ENCODE results near the gene PLAU. TPM values are rescaled to one million over a fixed set of nuclear protein-coding genes. Genes with fewer than 3 reads are reported as not detected.
"Not testable (repeated sequence)": the region's sequence is repeated elsewhere in the genome, so short reads cannot be mapped to it uniquely, and the experiment has no call there.

PLAU gene
- total and polyA plus RNA-seq, 7 donors = 3.8 to 18.2 (median 7.6) TPM

DNA sequence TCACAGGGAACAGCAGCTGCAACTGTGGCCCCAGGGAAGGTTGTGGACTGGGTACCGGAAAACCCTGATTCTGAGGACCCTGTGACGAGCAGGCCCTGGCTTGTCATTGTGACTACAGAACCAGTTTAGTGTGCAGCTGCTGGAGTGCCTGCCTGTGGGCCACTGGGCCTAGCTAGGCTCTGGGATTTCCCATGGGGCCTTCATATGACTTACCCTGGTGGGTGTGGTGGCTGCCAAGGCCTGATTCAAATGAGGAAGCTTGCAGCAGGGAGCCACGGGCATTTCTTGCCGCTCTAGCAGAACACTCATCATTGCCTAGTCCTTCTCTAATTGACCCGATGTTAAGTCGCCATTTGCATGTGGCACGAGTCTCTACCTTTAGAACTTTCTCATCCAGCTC is 21.9 kb upstream of the PLAU start:
- Histone ChIP-seq H3K36me3 (ENCODE audit: insufficient read depth in 1 of 2, low read depth in 1 of 2) (no peaks in the 10 kb centered on the region), H3K4me3 (no peak overlapping the region), H3K27me3 (ENCODE audit: insufficient read depth in 3 of 3, low read length in 2 of 3) (no peaks in the 10 kb centered on the region), H3K27ac (peak overlapping the region; percentile 96), H3K9me3 (no peaks in the 10 kb centered on the region), H3K4me1 (peaks cover 28% of the 10 kb centered on the region)
- intact Hi-C loops (cut with DNase I) = loop anchor here (5.0 kb wide), 3 partner anchors 68 to 193 kb away; no protein-coding TSS in a partner anchor
- peak; percentile 67 to 80 for DNase-seq
- TF ChIP-seq, protein P1, sequence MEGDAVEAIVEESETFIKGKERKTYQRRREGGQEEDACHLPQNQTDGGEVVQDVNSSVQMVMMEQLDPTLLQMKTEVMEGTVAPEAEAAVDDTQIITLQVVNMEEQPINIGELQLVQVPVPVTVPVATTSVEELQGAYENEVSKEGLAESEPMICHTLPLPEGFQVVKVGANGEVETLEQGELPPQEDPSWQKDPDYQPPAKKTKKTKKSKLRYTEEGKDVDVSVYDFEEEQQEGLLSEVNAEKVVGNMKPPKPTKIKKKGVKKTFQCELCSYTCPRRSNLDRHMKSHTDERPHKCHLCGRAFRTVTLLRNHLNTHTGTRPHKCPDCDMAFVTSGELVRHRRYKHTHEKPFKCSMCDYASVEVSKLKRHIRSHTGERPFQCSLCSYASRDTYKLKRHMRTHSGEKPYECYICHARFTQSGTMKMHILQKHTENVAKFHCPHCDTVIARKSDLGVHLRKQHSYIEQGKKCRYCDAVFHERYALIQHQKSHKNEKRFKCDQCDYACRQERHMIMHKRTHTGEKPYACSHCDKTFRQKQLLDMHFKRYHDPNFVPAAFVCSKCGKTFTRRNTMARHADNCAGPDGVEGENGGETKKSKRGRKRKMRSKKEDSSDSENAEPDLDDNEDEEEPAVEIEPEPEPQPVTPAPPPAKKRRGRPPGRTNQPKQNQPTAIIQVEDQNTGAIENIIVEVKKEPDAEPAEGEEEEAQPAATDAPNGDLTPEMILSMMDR (IDR thresholded peaks at IDR 0.05) = no peak
- WGBS, 3 donors = 41 to 52% (median 43%) methylated on average over 7 of the region's 7 CpGs
- ATAC-seq = peak; percentile 32 to 73 (median 48)

DNA sequence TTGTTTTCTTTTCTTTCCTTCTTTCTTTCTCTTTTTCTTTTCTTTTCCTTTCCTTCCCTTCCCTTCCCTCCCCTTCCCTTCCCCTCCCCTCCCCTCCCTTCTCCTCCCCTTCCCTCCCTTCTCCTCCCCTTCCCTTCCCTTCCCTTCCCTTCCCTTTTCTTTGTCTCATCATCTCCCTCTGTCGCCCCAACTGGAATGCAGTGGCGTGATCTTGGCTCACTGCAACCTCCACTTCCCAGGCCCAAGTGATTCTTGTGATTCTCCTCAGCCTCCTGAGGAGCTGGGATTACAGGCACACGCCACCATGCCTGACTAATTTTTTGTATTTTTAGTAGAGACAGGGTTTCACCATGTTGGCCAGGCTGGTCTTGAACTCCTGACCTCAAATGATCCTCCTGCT is 21.5 kb upstream of the PLAU start:
- not testable (repeated sequence) for ATAC-seq; H3K4me3 ChIP-seq; DNase-seq; H3K9me3 ChIP-seq; H3K36me3 ChIP-seq (ENCODE audit: insufficient read depth in 1 of 2, low read depth in 1 of 2); H3K27me3 ChIP-seq (ENCODE audit: insufficient read depth in 3 of 3, low read length in 2 of 3)
- intact Hi-C loops (cut with DNase I) = loop anchor here (5.0 kb wide), 3 partner anchors 68 to 193 kb away; no protein-coding TSS in a partner anchor
- H3K4me1 ChIP-seq = peaks cover 28% of the 10 kb centered on the region
- H3K27ac ChIP-seq = peak overlapping the region; percentile 96
- 64 to 93% (median 70%) methylated on average over 1 to 3 of the region's 3 CpGs for WGBS, 3 donors

DNA sequence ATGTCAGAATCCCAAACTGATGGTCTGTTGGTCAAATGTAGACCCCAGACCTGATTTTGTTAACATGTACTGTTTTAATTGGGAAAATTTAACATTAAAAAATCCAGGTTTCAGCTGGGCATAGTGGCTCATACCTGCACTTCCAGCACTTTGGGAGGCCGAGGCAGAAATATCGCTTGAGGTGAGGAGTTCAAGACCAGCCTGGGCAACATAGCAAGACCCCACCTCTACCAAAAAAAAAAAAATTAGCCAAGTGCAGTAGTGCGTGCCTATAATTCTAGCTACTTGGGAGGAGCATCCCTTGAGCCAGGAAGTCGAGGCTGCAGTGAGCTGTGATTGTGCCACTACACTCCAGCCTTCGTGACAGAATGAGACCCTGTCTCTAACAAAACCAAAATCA is 20.7 kb upstream of the PLAU start:
- H3K27me3 ChIP-seq (ENCODE audit: insufficient read depth in 3 of 3, low read length in 2 of 3) = no peaks in the 10 kb centered on the region
- intact Hi-C loops (cut with DNase I) = no loop called here
- no peaks in the 10 kb centered on the region for H3K9me3 ChIP-seq
- TF ChIP-seq, protein P1 (IDR thresholded peaks at IDR 0.05) = no peak
- no peaks in the 10 kb centered on the region for H3K36me3 ChIP-seq (ENCODE audit: insufficient read depth in 1 of 2, low read depth in 1 of 2)
- WGBS, 3 donors = 96 to 98% (median 97%) methylated on average over 5 of the region's 5 CpGs
- no peak for ATAC-seq
- no peak overlapping the region for H3K27ac ChIP-seq
- H3K4me3 ChIP-seq = no peak overlapping the region
- DNase-seq = no peak
- peaks cover 28% of the 10 kb centered on the region for H3K4me1 ChIP-seq

DNA sequence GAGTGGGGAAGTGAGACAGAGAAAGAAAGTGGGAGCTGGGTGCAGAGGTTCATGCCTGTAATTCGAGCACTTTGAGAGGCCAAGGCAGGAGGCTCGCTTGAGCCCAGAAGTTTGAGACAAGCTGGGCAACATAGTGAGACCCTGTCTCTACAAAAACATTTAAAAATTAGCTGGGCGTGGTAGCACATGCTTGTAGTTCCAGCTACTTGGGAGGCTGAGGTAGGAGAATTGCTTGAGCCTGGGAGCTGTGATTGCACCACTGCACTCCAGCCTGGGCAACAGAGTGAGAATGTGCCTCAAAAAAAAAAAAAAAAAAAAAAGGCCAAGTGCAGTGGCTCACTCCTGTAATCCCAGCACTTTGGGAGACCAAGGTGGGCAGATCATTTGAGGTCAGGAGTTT is 20.1 kb upstream of the PLAU start:
- H3K4me3 ChIP-seq; H3K27ac ChIP-seq; intact Hi-C loops (cut with DNase I); H3K36me3 ChIP-seq (ENCODE audit: insufficient read depth in 1 of 2, low read depth in 1 of 2); ATAC-seq; H3K27me3 ChIP-seq (ENCODE audit: insufficient read depth in 3 of 3, low read length in 2 of 3); DNase-seq; H3K9me3 ChIP-seq: not testable (repeated sequence)
- H3K4me1 ChIP-seq = peaks cover 28% of the 10 kb centered on the region
- 64 to 86% (median 65%) methylated on average over 3 of the region's 3 CpGs for WGBS, 3 donors

DNA sequence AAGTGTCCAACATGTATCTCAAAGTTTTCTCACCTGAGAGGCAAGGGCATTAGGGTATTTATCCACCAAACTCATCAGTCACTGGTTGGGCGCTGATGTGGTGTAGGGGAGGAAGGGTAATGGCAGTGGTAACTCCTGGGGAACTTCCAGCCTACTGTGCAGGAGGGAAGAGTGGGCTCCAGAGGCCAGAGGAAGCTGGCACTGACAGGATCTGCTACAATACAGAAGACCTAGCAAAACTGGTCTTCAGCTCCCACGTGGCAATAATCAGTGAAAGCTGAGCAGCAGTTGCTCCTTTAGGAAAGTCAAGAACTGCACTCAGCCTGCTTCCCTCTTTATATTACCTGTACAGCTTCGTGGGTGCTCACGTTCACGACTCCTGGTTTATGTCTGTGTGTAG is 19.4 kb upstream of the PLAU start:
- ATAC-seq (no peak), DNase-seq (no peak)
- WGBS, 3 donors = 78 to 79% (median 78%) methylated on average over 5 of the region's 5 CpGs
- TF ChIP-seq, protein P1 (IDR thresholded peaks at IDR 0.05) = no peak
- no peak overlapping the region for H3K27ac ChIP-seq
- H3K4me1 ChIP-seq = peaks cover 24% of the 10 kb centered on the region
- H3K27me3 ChIP-seq (ENCODE audit: insufficient read depth in 3 of 3, low read length in 2 of 3) = no peaks in the 10 kb centered on the region
- no peak overlapping the region for H3K4me3 ChIP-seq
- H3K36me3 ChIP-seq (ENCODE audit: insufficient read depth in 1 of 2, low read depth in 1 of 2) = no peaks in the 10 kb centered on the region
- intact Hi-C loops (cut with DNase I) = no loop called here
- H3K9me3 ChIP-seq = no peaks in the 10 kb centered on the region

Data from psoas muscle (tissue), 8 donors.